Smooth muscle cell (in vitro differentiated cells): Measurements from ENCODE around the gene ENOX1. TPM values are rescaled to one million over a fixed set of nuclear protein-coding genes. Genes with fewer than 3 reads are reported as not detected.

Experiments
- DNase-seq: peaks from one replicate; lab custom pipeline; 2025; ENCODE audit not compliant: unreplicated experiment; lab: John Stamatoyannopoulos, UW
- H2AFZ ChIP-seq: fragments of 200-600 bp; sonication (generic); 2 replicates; pipeline ENCODE4 v1.6.0; 2016; ENCODE audit warnings: antibody characterized with exemption, low read depth, mild to moderate bottlenecking
- H3F3A ChIP-seq: fragments of 200-600 bp; sonication (generic); 2 replicates; pipeline ENCODE4 v1.6.0; 2017; ENCODE audit warnings: antibody characterized with exemption, low read depth
- H3K27ac ChIP-seq: fragments of 200-600 bp; sonication (generic); 2 replicates; pipeline ENCODE4 v1.5.1; 2016; ENCODE audit warnings: low read depth, mild to moderate bottlenecking
- H3K27me3 ChIP-seq: fragments of 200-600 bp; sonication (generic); 2 replicates; pipeline ENCODE4 v1.6.1; 2016; ENCODE audit warnings: low read depth, mild to moderate bottlenecking
- H3K36me3 ChIP-seq: fragments of 200-600 bp; sonication (generic); 2 replicates; pipeline ENCODE4 v1.5.1; 2016; ENCODE audit warnings: low read depth
- H3K4me1 ChIP-seq: fragments of 200-600 bp; sonication (generic); 2 replicates; pipeline ENCODE4 v1.5.1; 2016; ENCODE audit warnings: low read depth
- H3K4me2 ChIP-seq: fragments of 200-600 bp; sonication (generic); 2 replicates; pipeline ENCODE4 v1.6.0; 2016; ENCODE audit warnings: mild to moderate bottlenecking
- H3K4me3 ChIP-seq: fragments of 200-600 bp; sonication (generic); 2 replicates; pipeline ENCODE4 v1.5.1; 2016; ENCODE audit warnings: mild to moderate bottlenecking
- H3K79me2 ChIP-seq: fragments of 200-600 bp; sonication (generic); 2 replicates; pipeline ENCODE4 v1.6.0; 2016; ENCODE audit warnings: low read depth, mild to moderate bottlenecking
- H3K9ac ChIP-seq: fragments of 200-600 bp; sonication (generic); 2 replicates; pipeline ENCODE4 v1.6.0; 2016; ENCODE audit warnings: low read depth
- H3K9me3 ChIP-seq: fragments of 200-600 bp; sonication (generic); replicated peaks from 2 replicates; pipeline ENCODE4 v1.5.1; 2016; ENCODE audit warnings: low read depth
- H4K20me1 ChIP-seq: fragments of 200-600 bp; sonication (generic); 2 replicates; pipeline ENCODE4 v1.6.0; 2016; ENCODE audit warnings: low read depth
- CTCF ChIP-seq: fragments of 200-600 bp; sonication (generic); IDR thresholded peaks from 2 replicates; pipeline ENCODE4 v1.5.1; 2017; ENCODE audit warnings: borderline replicate concordance, mild to moderate bottlenecking, antibody characterized with exemption; ENCODE audit not compliant: insufficient read depth, poor library complexity, severe bottlenecking
- WGBS: methylation state at CpG from one replicate; pipeline ENCODE4 v1.1.7; 2016; ENCODE audit warnings: low lambda C conversion rate; 5-methylcytosine and 5-hydroxymethylcytosine counted together
- polyA plus RNA-seq: library from polyadenylated mRNA; unstranded; fragments of >200 nt; fragmentation: Nextera tagmentation; extraction: Ambion mirVana; gene quantifications from 2 replicates; pipeline ENCODE4 v1.2.1, GENCODE V29; 2016
- total RNA-seq: library from RNA; depleted of rRNA; stranded (reverse); fragments of >200 nt; gene quantifications from 2 replicates; pipeline ENCODE4 v1.2.3, GENCODE V29; 2014

ENOX1 gene
- total and polyA plus RNA-seq, 2 experiments from 2014 or later = 1.9 to 2.6 TPM

GRCh38 chr13:43662976-43663375 lies 123.8 kb downstream of the ENOX1 start:
- DNase-seq = no peak
- no peaks in the 10 kb centered on the region for H3K9me3 ChIP-seq
- H3K4me3 ChIP-seq = no peak overlapping the region
- no peak overlapping the region for H3K4me2 ChIP-seq
- no peaks in the 10 kb centered on the region for H3K27me3 ChIP-seq
- no peak overlapping the region for H3K27ac ChIP-seq
- no peaks in the 10 kb centered on the region for H3K79me2 ChIP-seq
- H3K36me3 ChIP-seq = no peaks in the 10 kb centered on the region
- peaks cover 7% of the 10 kb centered on the region for H3F3A ChIP-seq
- H4K20me1 ChIP-seq = no peaks in the 10 kb centered on the region
- H3K4me1 ChIP-seq = peaks cover 22% of the 10 kb centered on the region
- no peak for TF ChIP-seq CTCF
- H2AFZ ChIP-seq = no peak overlapping the region
- H3K9ac ChIP-seq = no peak overlapping the region

GRCh38 chr13:43661161-43661830 lies 125.5 kb downstream of the ENOX1 start:
- no peaks in the 10 kb centered on the region for H3K36me3 ChIP-seq
- peaks cover 22% of the 10 kb centered on the region for H3K4me1 ChIP-seq
- no peak overlapping the region for H3K4me3 ChIP-seq
- H4K20me1 ChIP-seq = no peaks in the 10 kb centered on the region
- no peak for DNase-seq
- H3K79me2 ChIP-seq = no peaks in the 10 kb centered on the region
- H3K9me3 ChIP-seq = no peaks in the 10 kb centered on the region
- H3K9ac ChIP-seq = no peak overlapping the region
- H3K27me3 ChIP-seq = no peaks in the 10 kb centered on the region
- no peak overlapping the region for H3K4me2 ChIP-seq
- no peak overlapping the region for H3K27ac ChIP-seq
- 50% methylated on average over 6 of the region's 6 CpGs for WGBS
- no peak for TF ChIP-seq CTCF
- peaks cover 7% of the 10 kb centered on the region for H3F3A ChIP-seq
- peak overlapping the region; percentile 54 for H2AFZ ChIP-seq

- TF ChIP-seq CTCF = no peak
- H3K9ac ChIP-seq = no peak overlapping the region
- H2AFZ ChIP-seq = no peak overlapping the region
- 85% methylated on average over 3 of the region's 3 CpGs for WGBS
- H3K27ac ChIP-seq = no peak overlapping the region
- no peaks in the 10 kb centered on the region for H3K9me3 ChIP-seq
- no peaks in the 10 kb centered on the region for H3K36me3 ChIP-seq
- DNase-seq = no peak
- no peaks in the 10 kb centered on the region for H3F3A ChIP-seq
- H3K79me2 ChIP-seq = no peaks in the 10 kb centered on the region
- H3K27me3 ChIP-seq = no peaks in the 10 kb centered on the region
- H3K4me2 ChIP-seq = no peak overlapping the region
- H4K20me1 ChIP-seq = no peaks in the 10 kb centered on the region
- no peak overlapping the region for H3K4me3 ChIP-seq
- H3K4me1 ChIP-seq = no peaks in the 10 kb centered on the region
Observed at GRCh38 chr13:43657485-43657884, 129.3 kb downstream of the ENOX1 start.

GRCh38 chr13:43653980-43654379 lies 132.8 kb downstream of the ENOX1 start:
- Histone ChIP-seq H3K79me2 (no peaks in the 10 kb centered on the region), H3K4me2 (no peak overlapping the region), H3K4me1 (no peaks in the 10 kb centered on the region), H3F3A (no peaks in the 10 kb centered on the region), H2AFZ (no peak overlapping the region), H3K4me3 (no peak overlapping the region), H3K27me3 (no peaks in the 10 kb centered on the region), H4K20me1 (no peaks in the 10 kb centered on the region), H3K36me3 (no peaks in the 10 kb centered on the region), H3K27ac (no peak overlapping the region), H3K9ac (no peak overlapping the region), H3K9me3 (no peaks in the 10 kb centered on the region)
- 88% methylated on average over 1 of the region's 1 CpG for WGBS
- no peak for TF ChIP-seq CTCF
- DNase-seq = no peak
